Suprapubic skin (tissue), 4 donors: Measurements from ENCODE around the gene CCL27.

ENCODE experiments used
- EP300 ChIP-seq: sonication (generic); formaldehyde crosslinking; IDR thresholded peaks from one replicate; pipeline ENCODE4 v1.6.1; 2017; ENCODE audit warnings: antibody characterized with exemption
- POLR2A ChIP-seq, 2 donors: fragments of 450-650 bp; IDR thresholded peaks; one replicate each; pipeline ENCODE4 v1.6.1; 2017; ENCODE audit warnings: antibody characterized with exemption in 2 of 2, mild to moderate bottlenecking in 2 of 2, moderate library complexity in 2 of 2
- POLR2AphosphoS5 ChIP-seq, 3 donors: sonication (generic); formaldehyde crosslinking; IDR thresholded peaks; one replicate each; pipeline ENCODE4 v1.6.1; 2017; ENCODE audit warnings: antibody characterized with exemption in 3 of 3
- TF ChIP-seq, protein P1 (sequence below), 2 donors: fragments of 200-600 bp in 1 of 2; fragments of 450-650 bp in 1 of 2; sonication (generic) in 1 of 2; IDR thresholded peaks; one replicate each; pipeline ENCODE4 v1.5.1; 2016 to 2019; ENCODE audit warnings: antibody characterized with exemption in 2 of 2, mild to moderate bottlenecking in 1 of 2, moderate library complexity in 1 of 2

- TF ChIP-seq, protein P1, sequence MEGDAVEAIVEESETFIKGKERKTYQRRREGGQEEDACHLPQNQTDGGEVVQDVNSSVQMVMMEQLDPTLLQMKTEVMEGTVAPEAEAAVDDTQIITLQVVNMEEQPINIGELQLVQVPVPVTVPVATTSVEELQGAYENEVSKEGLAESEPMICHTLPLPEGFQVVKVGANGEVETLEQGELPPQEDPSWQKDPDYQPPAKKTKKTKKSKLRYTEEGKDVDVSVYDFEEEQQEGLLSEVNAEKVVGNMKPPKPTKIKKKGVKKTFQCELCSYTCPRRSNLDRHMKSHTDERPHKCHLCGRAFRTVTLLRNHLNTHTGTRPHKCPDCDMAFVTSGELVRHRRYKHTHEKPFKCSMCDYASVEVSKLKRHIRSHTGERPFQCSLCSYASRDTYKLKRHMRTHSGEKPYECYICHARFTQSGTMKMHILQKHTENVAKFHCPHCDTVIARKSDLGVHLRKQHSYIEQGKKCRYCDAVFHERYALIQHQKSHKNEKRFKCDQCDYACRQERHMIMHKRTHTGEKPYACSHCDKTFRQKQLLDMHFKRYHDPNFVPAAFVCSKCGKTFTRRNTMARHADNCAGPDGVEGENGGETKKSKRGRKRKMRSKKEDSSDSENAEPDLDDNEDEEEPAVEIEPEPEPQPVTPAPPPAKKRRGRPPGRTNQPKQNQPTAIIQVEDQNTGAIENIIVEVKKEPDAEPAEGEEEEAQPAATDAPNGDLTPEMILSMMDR (IDR thresholded peaks at IDR 0.05): no peak
- no peak for TF ChIP-seq POLR2A (IDR thresholded peaks at IDR 0.05)
- TF ChIP-seq POLR2AphosphoS5 (IDR thresholded peaks at IDR 0.05): no peak
- no peak for TF ChIP-seq EP300
Observed at GRCh38 chr9:34648673-34649072, 13.8 kb downstream of the CCL27 start.
